ENCODE data around the gene AQP2. TPM values are rescaled to one million over a fixed set of nuclear protein-coding genes. Genes with fewer than 3 reads are reported as not detected.

The AQP2 gene
- total RNA-seq, 2 experiments from 2014 or later = not detected

DNA sequence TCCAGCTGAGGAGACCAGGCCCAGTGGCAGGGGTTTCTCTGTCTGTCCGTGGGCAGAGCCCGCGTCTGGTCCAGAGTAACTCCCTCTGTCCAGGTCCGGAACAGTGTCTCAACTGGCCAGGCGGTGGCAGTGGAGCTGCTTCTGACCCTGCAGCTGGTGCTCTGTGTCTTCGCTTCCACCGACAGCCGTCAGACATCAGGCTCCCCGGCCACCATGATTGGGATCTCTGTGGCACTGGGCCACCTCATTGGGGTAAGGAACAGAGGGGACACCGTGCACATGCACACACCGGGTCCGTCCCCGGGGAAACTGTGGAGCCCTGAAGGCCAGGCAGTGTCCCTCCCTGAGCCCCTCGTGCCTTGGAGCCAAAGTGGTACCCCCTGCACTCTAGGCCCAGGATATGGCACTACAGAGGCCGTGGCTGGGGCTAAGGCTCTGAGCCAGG lies 23.7 kb downstream of the AQP2 start:
- no peak for DNase-seq (ENCODE audit: low spot score)
- Histone ChIP-seq H3K4me3 (ENCODE audit: low read depth, low read length, poor library complexity, severe bottlenecking) (no peak overlapping the region), H3K4me1 (ENCODE audit: insufficient read depth, low read length, poor library complexity, severe bottlenecking) (no peaks in the 10 kb centered on the region), H2AFZ (ENCODE audit: low read length) (no peak overlapping the region), H3K36me3 (ENCODE audit: insufficient read depth, low read length) (no peaks in the 10 kb centered on the region), H3K79me2 (ENCODE audit: insufficient read depth, low read depth, low read length) (no peaks in the 10 kb centered on the region), H3K9me3 (ENCODE audit: low read length) (no peaks in the 10 kb centered on the region), H3K27ac (ENCODE audit: low read depth, low read length, poor library complexity, severe bottlenecking) (no peak overlapping the region), H3K9me2 (ENCODE audit: insufficient read depth, low read length) (no peaks in the 10 kb centered on the region), H3K4me2 (ENCODE audit: low read length) (no peak overlapping the region), H4K20me1 (ENCODE audit: insufficient read depth, low read length) (no peaks in the 10 kb centered on the region)
- BruUV-seq (replicated peaks) = no TSS peak
- TF ChIP-seq, protein P1, sequence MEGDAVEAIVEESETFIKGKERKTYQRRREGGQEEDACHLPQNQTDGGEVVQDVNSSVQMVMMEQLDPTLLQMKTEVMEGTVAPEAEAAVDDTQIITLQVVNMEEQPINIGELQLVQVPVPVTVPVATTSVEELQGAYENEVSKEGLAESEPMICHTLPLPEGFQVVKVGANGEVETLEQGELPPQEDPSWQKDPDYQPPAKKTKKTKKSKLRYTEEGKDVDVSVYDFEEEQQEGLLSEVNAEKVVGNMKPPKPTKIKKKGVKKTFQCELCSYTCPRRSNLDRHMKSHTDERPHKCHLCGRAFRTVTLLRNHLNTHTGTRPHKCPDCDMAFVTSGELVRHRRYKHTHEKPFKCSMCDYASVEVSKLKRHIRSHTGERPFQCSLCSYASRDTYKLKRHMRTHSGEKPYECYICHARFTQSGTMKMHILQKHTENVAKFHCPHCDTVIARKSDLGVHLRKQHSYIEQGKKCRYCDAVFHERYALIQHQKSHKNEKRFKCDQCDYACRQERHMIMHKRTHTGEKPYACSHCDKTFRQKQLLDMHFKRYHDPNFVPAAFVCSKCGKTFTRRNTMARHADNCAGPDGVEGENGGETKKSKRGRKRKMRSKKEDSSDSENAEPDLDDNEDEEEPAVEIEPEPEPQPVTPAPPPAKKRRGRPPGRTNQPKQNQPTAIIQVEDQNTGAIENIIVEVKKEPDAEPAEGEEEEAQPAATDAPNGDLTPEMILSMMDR (conservative IDR thresholded peaks at IDR 0.05; ENCODE audit: low read length) = no peak
- no peak for TF ChIP-seq EZH2phosphoT487 (IDR thresholded peaks at IDR 0.05; ENCODE audit: borderline replicate concordance, low read depth, low read length)
- ChIA-PET POLR2A (no interaction called here), CTCF (ENCODE audit: unreplicated experiment) (no interaction called here)
- intact Hi-C loops (cut with micrococcal nuclease; ENCODE audit: unreplicated experiment) = no loop called here

DNA sequence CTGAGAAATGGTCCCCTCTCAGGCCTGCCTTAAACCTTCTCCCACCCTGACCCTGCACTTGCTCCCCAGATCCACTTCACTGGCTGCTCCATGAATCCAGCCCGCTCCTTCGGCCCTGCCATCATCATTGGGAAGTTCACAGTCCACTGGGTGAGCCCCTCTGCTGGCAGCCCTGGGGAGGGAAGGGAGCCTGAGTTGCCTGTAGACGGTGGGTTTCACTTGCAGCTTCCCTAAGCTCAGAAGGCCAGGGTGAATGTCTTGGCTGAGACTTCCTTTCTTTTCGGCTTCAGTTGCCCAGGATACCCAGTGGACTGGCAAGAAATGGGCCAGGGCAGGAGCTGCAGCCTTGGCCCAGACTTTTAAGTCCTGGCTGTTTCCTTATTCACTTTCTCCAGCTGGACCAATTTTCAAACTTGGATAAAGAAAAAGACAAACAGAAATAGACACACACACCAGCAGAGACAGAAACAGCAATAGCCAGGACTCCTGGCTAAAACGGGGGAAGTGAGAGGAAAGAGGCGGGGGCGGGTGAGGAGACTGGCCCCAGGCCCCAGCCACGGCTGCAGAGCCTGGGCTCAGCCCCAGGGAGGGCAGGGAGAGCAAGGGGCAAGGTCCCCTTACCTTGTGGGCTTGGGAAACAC lies 24.3 kb downstream of the AQP2 start:
- POLR2A ChIA-PET = no interaction called here
- Histone ChIP-seq H3K9me2 (ENCODE audit: insufficient read depth, low read length) (no peaks in the 10 kb centered on the region), H3K36me3 (ENCODE audit: insufficient read depth, low read length) (no peaks in the 10 kb centered on the region), H3K4me1 (ENCODE audit: insufficient read depth, low read length, poor library complexity, severe bottlenecking) (no peaks in the 10 kb centered on the region), H3K79me2 (ENCODE audit: insufficient read depth, low read depth, low read length) (no peaks in the 10 kb centered on the region), H4K20me1 (ENCODE audit: insufficient read depth, low read length) (no peaks in the 10 kb centered on the region), H2AFZ (ENCODE audit: low read length) (no peak overlapping the region), H3K27ac (ENCODE audit: low read depth, low read length, poor library complexity, severe bottlenecking) (no peak overlapping the region), H3K9me3 (ENCODE audit: low read length) (no peaks in the 10 kb centered on the region), H3K4me3 (ENCODE audit: low read depth, low read length, poor library complexity, severe bottlenecking) (no peak overlapping the region), H3K4me2 (ENCODE audit: low read length) (no peak overlapping the region)
- BruUV-seq (replicated peaks) = no TSS peak
- DNase-seq (ENCODE audit: low spot score) = no peak
- intact Hi-C loops (cut with micrococcal nuclease; ENCODE audit: unreplicated experiment) = no loop called here
- TF ChIP-seq, protein P1 (conservative IDR thresholded peaks at IDR 0.05; ENCODE audit: low read length) = no peak
- TF ChIP-seq EZH2phosphoT487 (IDR thresholded peaks at IDR 0.05; ENCODE audit: borderline replicate concordance, low read depth, low read length) = no peak
- CTCF ChIA-PET (ENCODE audit: unreplicated experiment) = no interaction called here

DNA sequence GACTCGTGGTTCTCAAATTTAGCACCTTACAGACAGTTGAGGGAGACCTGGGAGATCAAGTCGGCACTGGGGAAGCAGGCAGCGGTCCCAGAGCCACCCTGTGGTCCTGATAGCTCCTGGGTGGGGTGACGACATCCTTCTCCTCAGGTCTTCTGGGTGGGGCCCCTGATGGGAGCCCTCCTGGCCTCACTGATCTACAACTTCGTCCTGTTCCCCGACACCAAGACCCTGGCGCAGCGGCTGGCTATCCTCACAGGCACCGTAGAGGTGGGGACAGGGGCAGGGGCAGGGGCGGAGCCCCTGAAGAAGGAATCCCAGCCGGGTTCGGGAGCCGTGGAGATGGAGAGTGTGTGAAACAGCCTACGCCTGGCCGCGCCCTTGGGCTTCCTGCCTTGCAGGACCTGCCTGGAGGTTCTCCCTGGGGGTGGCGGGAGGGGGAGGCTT lies 24.8 kb downstream of the AQP2 start:
- ChIA-PET CTCF (ENCODE audit: unreplicated experiment) (interaction anchor here (0.7 kb wide), 1 partner anchor 31 kb away, joined by 3 read pairs; no protein-coding TSS in a partner anchor), POLR2A (no interaction called here)
- Histone ChIP-seq H3K4me1 (ENCODE audit: insufficient read depth, low read length, poor library complexity, severe bottlenecking) (no peaks in the 10 kb centered on the region), H3K4me3 (ENCODE audit: low read depth, low read length, poor library complexity, severe bottlenecking) (no peak overlapping the region), H3K36me3 (ENCODE audit: insufficient read depth, low read length) (no peaks in the 10 kb centered on the region), H3K9me2 (ENCODE audit: insufficient read depth, low read length) (no peaks in the 10 kb centered on the region), H3K79me2 (ENCODE audit: insufficient read depth, low read depth, low read length) (no peaks in the 10 kb centered on the region), H3K9me3 (ENCODE audit: low read length) (no peaks in the 10 kb centered on the region), H3K27ac (ENCODE audit: low read depth, low read length, poor library complexity, severe bottlenecking) (no peak overlapping the region), H2AFZ (ENCODE audit: low read length) (no peak overlapping the region), H3K4me2 (ENCODE audit: low read length) (no peak overlapping the region), H4K20me1 (ENCODE audit: insufficient read depth, low read length) (no peaks in the 10 kb centered on the region)
- intact Hi-C loops (cut with micrococcal nuclease; ENCODE audit: unreplicated experiment) = no loop called here
- TF ChIP-seq EZH2phosphoT487 (IDR thresholded peaks at IDR 0.05; ENCODE audit: borderline replicate concordance, low read depth, low read length) = no peak
- TF ChIP-seq, protein P1 (conservative IDR thresholded peaks at IDR 0.05; ENCODE audit: low read length) = no peak
- no peak for DNase-seq (ENCODE audit: low spot score)
- no TSS peak for BruUV-seq (replicated peaks)
